ENCODE data around the gene PLAAT4.
"Not testable (repeated sequence)": the region's sequence is repeated elsewhere in the genome, so short reads cannot be mapped to it uniquely, and the experiment has no call there.

PLAAT4 gene

DNA sequence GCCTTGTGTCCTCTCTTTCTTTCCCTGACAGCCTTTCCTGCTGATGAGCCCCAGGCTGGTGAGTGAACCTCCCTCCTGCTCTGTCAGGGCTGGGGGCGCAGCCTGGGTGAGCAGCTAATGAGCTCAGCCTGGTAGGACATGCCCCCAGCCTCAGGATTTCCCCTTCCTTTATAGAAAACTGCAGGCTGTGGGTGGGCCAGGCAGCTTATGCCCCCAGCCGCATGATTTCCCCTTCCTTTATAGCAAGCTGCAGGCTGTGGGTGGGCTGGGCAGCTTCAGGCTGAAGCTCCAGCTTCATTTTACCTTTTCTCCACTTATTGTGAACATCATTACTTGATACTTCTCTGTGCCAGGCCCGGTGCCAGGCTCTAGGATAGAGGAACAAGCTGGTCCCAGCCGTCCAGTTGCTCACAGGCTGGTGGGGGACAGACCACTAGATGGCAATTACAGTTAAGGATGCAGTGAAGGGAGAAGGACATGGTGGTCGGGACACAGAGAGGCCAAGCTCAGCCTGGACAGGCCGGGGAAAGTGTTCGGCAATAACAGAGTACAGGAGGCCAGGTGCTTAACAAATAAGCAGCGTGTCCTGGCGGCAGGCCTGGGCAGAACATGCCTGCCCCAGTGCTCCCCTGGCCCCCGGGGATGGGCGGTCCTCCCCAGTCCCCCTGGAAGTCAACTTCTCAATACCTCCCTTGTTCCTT lies 25.4 kb upstream of the PLAAT4 start:
- DNase-seq = no peak

DNA sequence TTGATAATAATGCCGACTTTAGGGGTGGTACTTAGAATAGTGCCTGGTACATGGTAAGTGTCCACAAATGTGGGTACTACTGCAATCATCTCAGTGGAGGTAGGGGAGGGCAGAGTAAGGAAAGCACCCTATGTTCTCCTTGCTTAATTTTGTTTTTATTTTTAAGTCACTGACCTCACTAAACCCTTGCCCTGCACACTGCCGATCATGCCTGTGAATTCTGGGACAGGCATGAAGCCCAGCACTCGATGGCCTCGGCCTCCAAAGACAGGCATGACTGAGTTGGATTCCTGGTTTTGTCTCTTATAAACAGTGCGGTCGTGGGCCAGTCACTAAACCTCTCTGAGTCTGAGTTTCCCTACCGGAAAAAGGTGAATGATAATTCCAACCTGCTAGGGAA lies 23.8 kb upstream of the PLAAT4 start:
- no peak for DNase-seq

DNA sequence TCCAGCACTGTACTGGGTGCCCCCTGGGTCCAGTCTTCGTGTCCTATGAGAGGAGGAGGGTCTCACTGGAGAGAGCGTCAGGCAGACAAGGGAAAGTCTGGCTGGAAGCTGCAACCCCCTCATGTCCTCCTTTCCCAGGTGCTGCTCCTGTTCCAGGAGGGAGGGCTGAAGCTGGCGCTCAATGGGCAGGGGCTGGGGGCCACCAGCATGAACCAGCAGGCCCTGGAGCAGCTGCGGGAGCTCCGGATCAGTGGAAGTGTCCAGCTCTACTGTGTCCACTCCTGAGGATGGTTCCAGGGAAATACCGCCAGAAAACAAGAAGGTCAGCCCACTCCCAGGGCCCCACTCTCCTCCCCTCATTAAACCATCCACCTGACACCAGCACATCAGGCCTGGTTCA lies 20.5 kb upstream of the PLAAT4 start:
- no peak for DNase-seq

DNA sequence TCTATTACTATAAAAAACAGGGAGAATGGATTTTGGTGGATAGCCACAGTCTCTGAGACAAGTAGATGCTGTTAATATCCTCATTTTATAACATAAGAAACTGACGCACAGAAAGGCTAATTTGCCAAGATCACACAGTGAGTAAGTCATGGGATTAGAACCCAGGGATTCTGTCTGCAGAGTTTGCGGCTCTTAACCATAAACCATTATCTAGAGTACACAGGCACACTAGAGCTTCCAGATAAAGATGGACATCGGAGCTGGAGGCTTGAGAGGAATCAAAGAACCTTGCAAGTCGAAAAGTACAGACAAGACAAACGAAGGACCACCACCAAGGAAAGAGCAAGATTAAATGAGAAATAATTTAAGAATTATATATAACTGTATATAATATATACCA lies 19.5 kb upstream of the PLAAT4 start:
- DNase-seq = no peak

DNA sequence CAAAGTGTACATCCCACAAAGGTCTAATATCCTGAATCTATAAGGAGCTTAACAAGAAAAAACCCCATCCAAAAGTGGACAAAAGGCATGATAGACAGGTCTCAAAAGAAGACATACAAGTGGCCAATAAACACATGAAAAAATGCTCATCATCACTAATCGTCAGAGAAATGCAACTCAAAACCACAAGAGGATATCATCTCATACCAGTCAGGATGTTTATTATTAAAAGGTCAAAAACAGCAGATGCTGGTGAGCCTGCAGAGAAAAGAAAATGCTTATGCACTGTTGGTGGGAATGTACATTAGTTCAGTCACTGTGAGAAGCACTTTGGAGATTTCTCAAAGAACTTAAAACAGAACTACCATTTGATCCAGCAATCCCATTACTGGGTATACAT lies 18.1 kb upstream of the PLAAT4 start:
- no peak for DNase-seq

DNA sequence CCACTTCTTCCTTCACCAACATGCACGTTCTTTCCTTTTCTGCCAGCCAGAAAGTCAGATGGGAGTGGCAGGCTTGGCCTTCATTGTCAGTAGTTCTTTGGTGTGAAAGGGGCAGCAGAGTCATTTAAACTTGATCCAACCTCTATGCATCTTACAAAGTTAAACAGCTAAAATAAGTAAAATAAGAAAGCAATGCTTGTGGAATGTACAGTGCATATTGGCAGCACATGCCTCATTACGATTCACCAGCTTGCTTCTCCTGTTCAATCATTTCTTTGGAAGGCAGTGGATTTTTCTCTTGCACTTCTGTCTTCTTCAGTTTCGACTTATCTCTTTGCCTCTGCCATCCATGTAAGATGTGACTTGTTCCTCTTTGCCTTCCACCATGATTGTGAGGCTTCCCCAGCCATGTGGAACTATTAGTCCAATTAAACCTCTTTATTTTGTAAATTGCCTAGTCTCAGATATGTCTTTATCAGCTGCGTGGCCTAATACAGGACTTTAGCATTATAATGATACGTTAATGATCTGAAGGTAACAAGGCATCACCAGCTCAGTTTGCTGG lies 15.9 kb upstream of the PLAAT4 start:
- no peak for DNase-seq

DNA sequence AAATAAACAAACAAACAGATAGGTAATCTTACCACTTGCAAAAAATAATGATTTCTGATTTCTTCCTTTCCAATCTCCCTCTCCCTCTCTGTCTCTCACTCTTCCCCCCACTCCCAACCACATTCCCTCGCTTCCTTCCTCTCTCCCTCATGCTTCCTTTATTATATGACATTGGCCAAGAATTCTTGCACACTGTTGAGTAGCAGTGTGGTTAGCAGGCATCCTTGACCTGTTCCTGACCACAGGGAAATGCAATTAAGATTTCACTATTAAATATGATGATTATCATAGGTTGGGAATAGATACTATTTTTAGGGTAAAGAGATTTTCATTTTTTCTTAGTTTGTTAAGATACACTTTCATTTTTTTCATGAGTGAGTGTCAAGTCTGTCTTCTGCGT lies 14.7 kb upstream of the PLAAT4 start:
- DNase-seq = no peak

DNA sequence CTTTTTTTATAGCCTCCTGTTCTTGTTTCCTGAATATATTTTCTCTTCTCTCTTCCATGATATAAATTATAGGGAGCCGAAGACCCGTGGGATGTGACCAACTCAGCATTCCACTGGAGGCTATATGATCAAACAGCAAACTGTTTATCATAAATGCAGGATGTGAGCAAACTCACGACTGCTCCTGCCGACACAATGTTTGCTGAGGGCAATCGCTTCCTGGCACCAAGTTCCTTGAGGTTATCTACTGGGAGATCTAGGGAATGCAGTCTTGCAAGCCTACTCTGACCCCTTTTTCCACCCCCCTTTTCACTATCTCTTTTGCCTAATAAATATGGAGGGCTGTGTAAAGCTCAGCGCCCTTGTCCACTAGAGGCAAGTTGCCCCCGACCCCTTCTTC lies 13.5 kb upstream of the PLAAT4 start:
- DNase-seq = no peak

DNA sequence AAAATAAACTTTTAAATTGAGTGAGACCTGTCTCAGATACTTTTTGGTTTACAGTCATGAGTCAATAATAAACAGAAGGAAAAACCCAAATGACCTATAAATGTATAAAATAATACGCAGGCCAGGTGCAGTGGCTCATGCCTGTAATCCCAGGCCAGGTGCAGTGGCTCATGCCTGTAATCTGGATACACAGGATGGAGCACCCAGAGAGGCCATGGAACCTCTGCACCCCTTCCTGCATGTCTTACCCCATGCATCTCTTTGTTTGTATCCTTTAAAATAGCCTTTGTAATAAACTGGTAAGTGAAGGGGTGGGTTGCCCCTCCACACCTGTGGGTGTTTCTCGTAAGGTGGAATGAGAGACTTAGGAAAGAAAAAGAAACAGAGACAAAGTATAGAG lies 8.9 kb upstream of the PLAAT4 start:
- DNase-seq = no peak

DNA sequence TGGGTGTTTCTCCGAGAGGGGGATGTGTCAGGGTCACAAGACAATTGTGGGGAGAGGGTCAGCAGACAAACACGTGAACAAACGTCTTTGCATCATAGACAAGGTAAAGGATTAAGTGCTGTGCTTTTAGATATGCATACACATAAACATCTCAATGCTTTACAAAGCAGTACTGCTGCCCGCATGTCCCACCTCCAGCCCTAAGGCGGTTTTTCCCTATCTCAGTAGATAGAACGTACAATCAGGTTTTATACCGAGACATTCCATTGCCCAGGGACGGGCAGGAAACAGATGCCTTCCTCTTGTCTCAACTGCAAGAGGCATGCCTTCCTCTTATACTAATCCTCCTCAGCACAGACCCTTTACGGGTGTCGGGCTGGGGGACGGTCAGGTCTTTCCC lies 8.5 kb upstream of the PLAAT4 start:
- not testable (repeated sequence) for DNase-seq

DNA sequence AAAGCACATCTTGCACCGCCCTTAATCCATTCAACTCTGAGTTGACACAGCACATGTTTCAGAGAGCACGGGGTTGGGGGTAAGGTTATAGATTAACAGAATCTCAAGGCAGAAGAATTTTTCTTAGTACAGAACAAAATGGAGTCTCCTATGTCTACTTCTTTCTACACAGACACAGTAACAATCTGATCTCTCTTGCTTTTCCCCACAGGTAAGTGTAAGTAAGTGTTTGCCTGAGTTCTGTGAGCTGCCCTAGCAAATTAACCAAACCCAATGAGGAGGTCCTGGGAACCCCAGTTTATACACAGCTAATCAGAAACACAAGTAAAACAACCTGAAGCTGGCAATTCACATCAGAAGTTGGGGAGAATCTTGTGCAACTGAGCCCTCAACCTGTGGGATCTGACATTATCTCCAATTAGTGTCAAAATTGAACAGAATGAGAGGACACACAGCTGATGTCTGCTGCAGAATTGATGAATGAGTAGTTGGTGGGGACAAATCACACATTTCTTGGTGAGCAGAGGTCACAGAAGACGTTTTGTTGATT lies 7.8 kb upstream of the PLAAT4 start:
- DNase-seq = not testable (repeated sequence)

DNA sequence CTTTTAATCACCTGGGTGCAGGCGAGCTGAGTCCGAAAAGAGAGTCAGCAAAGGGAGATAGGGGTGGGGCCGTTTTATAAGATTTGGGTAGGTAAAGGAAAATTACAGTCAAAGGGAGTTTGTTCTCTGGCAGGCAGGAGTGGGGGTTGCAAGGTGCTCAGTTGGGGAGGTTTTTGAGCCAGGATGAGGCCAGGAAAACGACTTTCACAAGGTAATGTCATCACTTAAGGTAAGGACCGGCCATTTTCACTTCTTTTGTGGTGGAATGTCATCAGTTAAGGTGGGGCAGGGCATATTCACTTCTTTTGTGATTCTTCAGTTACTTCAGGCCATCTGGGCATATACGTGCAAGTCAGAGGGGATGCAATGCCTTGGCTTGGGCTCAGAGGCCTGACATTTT lies 7.2 kb upstream of the PLAAT4 start:
- DNase-seq = not testable (repeated sequence)

DNA sequence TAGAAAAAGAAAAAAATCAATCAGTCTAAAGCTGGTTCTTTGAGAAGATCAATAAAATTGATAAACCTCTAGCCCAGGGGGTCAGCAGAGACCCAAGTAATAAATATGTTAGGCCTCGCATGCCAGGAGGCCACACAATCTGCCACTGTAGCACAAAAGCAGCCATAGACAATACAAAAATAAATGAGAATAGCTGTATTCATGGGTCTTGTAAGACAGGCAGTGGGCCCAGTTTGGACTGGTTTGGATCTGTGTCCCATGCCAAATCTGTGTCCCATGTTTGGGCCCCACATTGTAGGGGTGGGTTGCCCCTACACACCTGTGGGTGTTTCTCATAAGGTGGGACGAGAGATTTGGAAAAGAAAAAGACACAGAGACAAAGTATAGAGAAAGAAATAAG lies 6.6 kb upstream of the PLAAT4 start:
- DNase-seq = no peak

DNA sequence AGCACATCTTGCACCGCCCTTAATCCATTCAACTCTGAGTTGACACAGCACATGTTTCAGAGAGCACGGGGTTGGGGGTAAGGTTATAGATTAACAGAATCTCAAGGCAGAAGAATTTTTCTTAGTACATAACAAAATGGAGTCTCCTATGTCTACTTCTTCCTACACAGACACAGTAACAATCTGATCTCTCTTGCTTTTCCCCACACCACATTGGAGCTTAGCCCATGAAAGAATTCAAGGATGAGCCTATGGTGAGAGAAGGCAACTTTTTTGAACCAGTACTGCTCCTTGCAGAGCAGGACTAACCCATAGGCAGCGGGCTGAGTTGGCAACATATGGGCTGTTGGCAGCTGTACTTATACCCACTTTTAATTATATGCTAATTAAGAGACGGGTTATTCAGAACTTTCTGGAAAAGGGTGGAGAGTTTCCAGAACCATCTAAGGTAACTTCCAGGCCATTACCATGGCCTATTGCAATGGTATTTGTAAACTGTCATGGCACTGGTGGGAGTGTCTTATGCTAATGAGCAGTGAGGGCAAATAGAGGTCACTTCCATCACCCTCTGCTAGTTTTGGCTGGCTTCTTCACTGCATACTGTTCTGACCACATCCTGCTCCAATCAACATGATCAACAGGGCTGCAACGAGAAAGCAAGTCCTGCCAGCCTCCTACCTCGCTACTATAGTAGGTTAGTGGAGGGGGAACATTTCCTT lies 5.4 kb upstream of the PLAAT4 start:
- DNase-seq = not testable (repeated sequence)

DNA sequence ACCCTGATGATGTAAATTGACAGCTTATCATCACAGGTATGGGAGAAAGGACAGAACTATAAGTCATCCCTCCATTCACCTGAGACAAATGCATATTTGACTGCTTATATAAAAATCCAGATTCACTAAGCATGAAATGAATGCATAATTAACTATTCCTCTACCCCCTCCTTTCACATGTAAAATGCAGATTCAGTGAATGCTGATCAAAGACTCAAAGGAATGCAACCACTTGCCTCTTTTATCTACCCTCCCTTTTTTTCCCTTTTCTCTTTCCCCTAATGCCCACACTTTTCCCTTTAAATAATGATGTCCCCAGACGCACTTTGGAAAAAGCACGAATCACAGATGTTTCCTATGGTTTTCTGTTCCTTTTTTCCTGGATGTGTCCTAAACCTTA lies 4.5 kb upstream of the PLAAT4 start:
- no peak for DNase-seq

DNA sequence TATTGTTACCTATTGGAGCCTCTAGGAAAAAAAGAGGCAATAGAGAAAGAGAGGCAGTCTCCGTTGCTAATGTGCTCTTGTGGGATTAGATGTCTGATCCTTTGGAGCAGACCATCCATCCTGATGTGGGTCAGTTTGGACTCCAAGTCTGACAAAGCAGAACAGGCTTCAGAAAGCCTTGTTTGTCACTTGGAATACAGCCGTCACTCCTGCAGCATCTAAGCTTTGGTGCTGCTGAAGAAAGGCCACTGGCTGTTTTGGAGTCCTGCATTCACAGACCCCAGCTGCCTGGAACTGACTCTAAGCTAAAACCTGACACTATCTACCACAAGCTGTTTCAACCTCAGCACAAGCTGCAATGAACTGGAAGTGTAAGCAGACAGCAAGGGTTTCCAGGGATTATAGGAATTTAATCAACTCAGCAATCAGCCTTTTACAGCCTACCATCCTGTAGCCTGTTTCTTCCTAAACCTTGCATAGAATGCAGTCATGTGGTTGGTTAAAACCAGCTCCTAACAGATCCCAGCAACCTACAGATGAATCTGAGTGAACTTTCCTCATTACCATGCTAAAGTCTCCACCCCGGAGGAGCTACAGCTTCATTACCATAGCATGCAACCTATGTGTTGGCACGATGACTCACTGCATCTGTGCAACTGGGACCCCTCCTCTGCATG lies 3.7 kb upstream of the PLAAT4 start:
- DNase-seq = no peak

DNA sequence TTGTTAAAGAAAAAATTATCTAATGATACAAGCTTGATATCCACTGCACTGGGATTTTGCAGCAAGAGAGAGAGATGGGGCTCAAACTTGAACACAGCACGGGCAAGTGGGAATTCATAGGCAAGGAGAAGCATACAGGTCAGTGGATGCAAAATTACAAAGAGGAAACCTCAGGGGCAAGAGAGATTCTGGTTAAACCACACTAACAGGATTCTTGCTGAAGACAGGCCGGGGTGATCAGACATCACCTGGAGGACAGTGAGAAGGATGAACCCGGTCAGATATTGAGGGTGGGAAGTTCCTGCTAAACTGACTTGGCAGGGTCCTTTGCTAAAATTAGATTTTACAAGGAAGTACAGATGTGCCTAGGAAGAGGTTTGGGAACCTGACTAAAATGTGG lies 2.5 kb upstream of the PLAAT4 start:
- no peak for DNase-seq

DNA sequence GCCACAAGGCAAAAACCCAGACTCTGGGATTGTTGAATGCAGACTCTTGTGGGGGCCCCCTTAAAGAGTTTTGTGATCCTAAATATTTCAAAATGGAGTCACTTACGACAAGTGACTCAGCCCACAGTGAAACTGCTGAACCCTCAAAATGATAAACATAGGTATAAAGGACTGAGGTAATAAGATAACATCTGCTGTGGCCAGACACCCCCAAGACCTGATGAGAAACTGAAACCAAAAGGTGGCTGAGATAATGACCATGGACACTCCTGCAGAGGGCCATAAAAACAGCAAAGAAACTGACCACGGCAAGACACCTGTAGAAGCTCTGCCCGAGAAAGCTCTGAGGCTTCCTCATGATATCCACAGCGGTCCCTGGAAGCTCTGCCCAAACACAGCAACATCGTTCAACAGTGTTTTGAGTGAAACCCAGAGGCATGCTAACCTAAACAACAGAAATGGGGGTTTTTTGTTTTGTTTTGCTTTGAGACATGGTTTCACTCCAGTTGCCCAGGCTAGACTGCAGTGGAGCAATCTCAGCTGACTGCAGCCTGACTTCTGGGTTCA lies 1.6 kb upstream of the PLAAT4 start:
- no peak for DNase-seq

DNA sequence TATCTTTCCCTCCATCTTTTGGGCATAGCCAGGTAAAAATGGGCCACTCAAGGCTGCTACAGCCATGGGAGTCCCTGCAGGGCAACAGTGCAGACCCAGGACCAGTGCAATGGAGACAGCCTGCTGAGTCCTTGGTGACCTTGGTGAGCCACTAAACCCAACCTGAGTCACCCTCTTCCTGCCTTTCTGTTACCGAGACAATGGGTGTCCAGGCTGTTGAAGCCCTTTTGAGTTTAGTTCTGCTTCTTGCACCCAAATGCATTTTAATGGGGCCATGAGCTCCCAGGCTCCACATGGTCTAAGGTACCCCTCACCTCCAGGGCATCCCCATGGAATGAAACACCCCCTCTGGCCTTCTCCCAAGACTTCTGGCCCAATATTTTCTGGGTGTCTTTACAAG lies 874 bp upstream of the PLAAT4 start:
- DNase-seq = no peak

DNA sequence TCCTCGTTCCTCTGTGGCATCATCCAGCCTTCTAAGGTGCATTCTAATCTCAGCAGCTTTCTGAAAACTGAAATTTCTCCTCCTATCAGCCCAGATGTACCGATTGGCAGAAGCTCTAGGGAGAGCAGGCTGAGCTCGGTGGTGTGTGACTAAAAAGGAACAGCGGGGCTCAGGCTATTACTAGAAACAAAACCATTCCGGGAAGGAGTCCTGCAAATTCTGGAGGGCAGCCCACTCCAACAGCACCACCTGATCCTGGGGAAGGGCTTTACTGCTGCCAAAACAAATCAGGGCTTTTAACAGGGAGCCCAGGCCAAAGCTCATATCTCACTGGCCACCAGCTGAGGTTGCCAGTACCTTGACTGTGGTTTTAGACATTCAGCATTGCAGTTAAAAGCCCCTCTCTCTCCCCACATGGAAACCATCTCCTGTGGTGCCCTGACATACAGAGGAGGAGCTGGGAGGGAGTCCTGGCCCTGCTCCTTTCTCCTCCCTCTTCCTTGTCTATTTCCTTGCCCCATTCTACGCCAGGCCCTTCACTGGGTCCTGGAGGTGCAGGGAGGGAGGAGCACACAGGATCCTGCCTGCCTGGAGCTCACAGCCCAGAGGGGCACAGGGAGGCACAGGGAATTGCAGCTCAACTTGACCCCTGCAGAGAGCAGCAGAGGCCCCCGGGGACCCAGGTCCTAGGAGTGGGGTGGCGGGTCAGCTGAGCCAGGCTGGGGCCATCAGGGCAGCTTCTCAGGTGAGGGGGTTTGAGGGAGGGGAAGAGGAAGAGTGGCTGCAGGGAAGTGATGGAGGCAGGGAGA lies 889 bp downstream of the PLAAT4 start:
- DNase-seq = peak; percentile 33

DNA sequence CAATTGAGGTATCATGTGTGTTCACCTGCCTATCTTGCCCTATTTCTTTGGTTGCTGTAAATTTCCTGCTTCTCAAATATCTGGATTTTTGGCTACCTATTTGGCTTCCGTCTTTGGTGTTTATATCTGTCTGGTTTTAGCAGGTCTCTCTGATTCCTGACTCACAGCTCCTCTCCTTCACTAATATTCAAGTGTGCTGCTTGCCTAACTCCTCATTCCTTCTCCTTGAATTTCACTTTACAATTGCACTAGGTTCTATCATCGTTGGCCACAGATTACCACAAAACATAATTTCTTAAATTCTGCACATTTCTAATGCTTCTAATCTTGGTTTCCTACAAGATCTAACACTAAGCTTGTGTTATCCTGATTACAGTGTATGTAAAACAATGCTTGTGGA lies 5.9 kb downstream of the PLAAT4 start:
- DNase-seq = not testable (repeated sequence)

DNA sequence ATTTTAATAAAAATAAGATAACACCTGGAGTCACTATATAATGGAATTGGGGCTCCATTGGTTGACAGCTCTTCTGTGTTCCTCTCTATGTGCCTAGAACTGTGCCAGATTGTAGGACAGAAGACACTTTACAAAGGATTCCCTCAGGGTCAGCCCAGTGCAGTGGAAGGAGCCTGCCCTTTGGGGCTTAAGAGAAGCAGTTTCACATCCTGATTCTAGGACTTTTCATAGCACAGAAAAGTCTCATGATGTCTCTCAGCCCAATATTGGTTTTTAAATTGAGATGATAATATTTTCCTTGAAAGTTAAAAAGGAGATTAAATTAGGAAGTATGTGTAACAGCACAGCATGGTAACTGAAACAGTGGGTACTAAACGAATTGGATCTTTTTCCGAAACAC lies 7.1 kb downstream of the PLAAT4 start:
- DNase-seq = peak; percentile 48

All from suppressor macrophage treated with lipopolysaccharide for 4 hours (primary cell).